NCI-H2029 treated with DMSO at 0.1 percent for 48 hours (cell line): Measurements from ENCODE around the gene RPTOR.

ENCODE experiments used
- DNase-seq: peaks from one replicate; lab custom pipeline; 2025; lab: John Stamatoyannopoulos, UW

RPTOR gene

DNA sequence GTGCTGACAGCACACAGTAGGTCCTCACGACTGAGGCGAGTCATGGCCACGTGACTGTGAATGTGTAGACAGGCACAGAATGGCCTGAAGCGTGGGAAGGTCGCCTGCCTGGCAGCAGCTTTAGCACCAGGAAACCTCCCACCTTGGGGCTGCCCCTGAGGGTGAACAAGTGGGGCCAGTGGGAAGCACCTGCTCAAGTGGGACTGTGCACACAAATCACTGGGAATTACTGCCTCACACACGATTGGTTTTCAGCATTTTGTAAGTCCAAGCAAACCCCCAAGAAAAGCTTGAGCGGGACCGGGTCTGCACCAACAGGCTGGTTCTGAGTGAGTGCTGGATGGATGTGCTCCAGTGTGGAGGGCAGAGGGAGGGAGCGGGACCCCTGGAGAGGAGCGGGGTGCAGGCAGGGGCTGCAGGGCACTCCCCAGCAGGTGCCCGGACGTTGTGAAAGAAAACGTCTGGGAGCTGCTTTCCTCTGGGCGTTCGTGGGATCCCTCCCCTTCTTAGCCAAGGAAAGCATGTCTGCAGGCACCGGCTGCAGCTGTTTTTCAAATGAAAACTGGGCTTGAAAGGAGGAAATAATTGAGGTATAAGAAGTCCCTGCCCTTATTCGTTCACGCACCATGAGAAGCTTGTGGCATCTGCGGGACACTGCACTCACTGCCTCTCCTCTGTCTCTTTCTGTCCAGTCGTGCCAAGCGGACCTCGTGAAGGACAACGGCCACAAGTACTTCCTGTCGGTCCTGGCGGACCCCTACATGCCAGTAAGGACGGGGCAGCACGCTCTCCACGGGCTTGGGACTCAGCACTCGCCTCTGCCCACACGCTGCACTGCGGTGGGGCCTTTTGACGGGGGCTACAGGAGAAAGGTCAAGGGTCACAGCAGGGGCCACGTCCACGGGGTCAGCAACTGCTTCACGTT is 335.3 kb downstream of the RPTOR start:
- no peak for DNase-seq

DNA sequence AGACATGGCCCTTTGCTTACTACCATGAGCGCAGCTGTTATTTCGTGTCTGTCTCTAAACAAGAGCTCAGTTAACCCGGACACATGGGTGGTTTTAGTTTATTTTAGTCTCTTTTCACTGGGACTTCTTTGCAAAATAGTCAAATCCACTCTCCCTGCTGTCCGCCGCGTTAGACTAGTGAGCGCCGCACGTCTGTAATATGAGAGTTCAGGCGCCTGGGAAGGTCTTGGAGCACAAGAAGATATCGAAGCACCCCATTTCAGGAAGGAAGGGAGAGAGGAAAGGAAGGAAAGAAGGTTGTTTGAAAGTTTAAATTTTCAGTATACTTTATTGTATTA is 336.0 kb downstream of the RPTOR start:
- no peak for DNase-seq

DNA sequence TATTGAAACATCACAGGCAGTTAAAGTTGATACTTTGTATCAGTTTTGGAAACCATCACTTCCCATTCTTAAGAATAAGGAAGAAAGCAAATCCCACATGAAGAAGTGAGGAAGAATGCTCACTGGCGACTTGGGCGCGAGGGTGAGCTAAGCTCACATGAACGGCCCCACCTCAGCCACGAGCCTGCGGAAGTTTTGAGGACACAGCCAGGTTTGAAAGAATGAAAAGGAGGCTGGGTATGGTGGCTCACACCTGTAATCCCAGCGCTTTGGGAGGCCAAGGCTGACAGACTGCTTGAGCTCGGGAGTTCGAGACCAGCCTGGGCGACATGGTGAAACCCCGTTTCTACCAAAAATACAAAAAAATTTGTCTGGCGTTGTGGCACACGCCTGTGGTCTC is 336.7 kb downstream of the RPTOR start:
- no peak for DNase-seq

DNA sequence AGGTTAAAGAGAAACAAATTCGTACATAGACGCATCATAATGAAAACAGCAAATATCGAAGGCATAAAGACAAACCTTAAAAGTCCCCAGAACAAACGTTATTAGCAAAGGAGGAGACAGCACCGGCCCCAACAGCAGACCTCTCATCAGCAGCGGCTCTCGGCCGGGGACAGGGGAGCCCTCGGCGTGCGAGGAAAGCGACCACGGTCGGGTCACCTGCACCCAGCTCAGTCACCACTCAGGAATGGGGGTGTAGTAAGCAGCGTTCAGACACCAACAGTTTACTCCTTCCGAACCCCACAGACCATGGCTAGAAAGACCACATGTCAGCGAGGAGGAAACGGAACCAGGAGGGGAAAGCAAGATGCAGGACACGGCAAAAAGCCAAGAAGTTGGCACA is 337.7 kb downstream of the RPTOR start:
- no peak for DNase-seq

DNA sequence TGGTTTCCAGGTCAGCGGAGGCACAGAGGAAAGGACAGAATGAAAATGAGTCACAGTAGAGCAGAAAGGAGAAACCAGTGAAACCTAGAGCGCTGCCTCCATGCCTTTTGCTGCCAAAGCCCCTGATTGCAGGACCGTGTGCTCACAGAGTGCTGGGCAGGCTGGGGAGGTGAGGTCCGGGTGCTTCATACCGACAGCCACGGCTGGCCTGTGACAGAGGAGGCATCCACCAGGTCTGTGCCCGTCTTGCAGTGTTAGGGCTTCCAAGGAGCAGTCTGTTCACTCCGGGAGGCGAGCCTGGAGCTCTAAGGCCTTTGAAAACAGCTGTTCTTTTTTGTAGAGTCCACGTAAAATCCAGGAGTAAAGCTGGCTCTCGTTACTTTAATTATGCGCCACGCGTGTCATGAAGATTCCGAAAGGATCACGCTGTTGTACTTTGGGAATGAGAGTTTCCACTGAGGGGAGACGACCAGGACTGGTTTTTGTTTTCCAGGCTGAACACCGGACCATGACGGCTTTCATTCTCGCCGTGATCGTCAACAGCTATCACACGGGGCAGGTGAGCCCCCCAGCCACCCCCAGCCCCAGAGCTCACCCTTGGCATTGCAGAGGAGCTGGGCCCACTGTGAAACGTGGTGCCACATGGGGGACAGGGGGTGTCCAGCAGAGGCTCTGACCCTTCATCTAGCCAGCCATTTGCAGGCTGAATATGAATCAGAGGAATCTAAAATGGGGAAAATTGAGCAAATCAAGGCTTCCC is 338.5 kb downstream of the RPTOR start:
- DNase-seq, result no peak

DNA sequence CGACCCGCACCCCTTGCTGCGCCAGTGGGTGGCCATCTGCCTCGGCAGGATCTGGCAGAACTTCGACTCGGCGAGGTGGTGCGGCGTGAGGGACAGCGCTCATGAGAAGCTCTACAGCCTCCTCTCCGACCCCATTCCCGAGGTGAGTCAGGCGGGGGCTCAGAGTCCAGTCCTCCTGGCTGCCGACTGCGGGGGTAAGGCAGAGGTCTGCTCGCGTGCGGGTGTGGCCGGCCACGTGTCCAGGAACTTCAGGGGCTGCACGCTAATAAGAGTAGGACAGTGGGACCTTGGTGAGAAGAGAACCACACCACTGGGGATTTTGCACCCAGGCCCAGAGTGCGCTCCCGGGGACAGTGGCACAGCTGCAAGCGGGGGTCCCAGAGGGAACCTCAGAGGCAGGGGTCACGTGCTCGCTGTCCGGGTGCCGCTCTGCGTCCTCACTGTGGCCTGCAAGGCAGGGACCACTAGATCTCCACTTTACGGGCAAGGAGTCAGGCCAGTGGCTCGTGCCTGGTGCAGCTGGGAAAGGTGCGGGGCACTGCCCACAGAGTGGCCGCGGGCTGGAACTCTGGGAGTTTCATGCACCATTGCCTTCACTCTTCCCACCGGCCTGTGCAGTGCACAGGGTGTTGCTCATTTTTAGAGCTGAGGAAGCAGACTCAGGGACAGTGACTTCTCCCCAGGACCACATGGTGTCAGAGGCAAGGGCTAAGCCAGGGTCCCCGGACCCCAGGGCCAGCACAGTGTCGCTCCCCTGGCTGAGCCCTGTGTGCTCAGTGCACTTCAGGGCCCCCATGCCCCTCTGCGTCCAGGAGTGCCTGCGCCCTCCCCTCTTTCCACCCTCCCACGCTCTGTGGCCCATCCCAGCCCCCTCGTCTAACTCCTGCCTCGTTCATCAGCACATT is 339.4 kb downstream of the RPTOR start:
- no peak for DNase-seq

DNA sequence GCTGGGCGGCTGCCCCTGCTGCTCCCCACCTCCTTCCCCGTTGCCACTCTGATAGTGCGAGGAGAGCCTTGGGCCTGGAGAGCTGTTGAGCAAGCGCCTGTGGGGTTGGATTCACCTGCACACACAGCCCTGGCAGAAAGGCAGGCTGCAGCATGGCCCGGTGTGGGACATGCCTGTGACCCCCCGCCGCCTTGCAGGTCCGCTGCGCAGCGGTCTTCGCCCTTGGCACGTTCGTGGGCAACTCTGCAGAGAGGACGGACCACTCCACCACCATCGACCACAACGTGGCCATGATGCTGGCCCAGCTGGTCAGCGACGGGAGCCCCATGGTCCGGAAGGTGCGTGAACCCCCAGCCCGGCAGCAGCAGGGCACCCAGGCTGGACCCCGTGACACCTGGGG is 340.2 kb downstream of the RPTOR start:
- no peak for DNase-seq

DNA sequence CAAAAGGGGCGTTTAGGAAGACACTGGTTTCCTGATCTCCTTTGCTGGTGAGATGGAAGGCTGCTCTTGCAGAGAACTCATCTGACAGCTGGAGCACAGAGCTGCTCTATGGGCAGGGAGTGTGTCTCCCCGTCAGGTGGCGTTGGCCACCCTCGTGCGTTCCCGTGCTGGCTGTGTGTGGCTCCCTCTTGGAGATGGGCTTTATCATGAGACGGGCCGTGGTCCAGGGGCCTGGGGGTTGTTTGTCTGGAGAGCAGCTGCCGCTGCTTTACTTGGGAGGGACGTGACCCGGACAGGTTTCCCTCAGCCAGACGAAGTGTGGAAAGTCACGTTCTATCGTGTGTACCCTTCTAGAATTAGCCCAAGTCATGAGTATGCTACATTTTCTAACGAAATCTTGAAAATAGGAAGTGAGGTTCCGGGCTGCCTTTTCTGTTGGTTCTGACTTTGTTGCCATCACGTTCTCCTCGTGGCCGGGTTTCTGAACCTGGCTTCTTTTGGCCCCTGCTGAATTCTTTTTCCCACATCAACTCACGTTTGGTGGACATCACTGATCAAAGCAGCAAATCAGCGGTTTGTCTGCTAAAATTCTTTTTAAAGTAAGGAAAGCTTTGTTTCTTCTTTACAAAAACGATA is 341.4 kb downstream of the RPTOR start:
- no peak for DNase-seq

DNA sequence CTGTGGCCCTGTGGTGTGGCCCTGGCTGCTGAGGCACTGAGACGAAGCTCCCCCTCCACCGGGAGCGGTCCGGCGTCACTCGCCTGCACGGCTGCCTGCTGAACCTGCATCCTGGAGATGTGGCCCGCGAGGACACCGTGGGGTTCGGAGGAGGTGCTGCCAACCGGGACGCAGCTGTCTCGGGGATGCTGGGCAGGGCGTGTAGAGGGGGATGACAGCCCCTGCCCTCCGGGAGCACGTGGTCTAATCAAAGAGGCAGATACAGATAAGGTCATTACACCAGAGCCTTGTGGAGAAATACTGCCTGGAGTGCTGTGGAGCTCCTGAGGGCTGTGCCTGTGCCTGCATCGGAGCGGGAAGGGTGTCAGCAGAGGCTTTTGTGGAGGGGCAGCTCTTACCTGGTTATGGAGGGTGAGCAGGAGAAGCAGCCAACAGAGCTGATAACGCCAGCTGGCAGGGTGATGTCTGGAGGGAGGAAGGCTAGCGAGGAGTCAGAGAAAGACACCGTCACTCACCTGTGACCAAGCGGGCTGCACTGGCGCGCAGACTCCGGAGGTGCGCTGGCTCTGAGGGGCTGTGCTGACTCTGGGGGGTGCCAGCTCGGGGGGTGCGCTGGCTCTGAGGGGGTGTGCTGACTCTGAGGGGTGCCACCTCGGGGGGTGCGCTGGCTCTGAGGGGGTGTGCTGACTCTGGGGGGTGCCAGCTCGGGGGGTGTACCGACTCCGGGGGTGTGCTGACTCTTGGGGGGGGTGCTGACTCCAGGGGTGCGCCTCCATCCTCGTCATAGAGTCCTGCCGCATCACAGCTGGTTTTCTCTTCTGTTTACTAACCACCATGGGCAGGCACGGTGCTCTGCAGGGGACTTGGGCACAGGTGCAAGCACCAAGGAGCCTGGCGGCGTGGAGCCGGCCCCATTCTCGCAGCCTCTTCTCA is 342.3 kb downstream of the RPTOR start:
- no peak for DNase-seq

DNA sequence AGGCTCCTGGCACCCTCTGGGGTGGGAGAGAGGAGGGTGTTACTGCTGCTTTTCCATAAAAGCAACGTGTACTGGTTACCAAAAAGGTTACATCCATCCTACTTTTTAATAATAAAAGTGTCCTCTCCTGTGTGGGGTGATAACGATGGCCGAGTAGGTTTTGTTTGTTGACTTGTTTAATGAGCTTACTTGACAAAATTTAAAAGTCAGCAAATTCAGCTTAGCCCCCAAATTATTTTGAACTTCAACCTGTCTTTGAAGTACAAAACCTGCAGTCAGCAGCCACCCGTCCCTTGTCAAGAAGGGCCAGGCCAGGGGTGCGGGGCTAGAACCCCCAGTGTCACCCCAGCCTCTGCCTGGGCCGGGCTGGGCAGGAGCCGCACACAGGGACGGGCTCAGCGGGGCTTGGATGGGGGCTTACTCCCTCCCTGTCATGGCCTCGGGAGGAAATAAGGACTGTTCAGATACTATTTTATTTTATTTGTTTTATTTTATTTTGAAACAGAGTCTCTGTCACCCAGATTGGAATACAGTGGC is 343.1 kb downstream of the RPTOR start:
- no peak for DNase-seq

DNA sequence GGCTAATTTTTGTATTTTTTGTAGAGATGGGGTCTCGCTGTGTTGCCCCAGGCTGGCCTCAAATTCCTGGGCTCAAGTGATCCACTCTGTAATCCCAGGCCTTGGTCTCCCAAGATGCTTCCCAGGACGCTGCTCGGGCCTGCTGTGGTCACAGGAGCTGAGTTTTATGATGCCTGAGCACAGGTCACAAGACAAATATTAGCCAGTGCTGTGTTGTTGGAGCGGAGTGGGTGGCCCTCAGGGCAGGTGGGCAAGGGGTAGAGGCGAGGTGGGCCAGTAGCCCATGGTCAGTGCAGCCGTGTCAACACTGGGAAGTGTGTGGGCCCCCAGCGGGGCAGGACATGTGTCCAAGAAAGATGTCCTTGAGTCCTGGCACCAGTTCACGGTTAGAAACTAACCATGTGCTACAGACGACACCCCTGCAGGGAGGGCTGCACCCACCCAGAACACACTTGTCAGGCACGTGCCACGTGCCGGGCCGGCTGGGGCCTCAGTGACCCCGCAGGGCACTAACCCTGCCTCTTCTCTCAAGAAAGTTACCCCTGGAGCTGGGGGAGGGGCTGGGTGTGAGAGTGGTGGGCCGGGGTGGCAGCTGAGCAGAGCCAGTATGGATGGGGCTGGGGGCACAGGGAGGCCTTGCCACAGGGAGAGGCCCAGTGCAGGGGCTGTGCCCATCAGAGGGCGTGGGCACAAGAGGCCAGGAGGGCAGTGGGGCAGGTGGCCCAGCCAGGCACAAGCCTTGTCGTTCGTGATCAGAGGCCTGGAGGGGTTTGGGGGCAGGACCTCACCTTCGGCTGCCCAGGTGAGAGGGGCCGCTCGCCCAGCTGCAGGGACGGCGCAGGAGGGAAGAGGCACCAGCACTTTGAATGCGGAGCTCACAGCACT is 343.9 kb downstream of the RPTOR start:
- DNase-seq, result no peak

DNA sequence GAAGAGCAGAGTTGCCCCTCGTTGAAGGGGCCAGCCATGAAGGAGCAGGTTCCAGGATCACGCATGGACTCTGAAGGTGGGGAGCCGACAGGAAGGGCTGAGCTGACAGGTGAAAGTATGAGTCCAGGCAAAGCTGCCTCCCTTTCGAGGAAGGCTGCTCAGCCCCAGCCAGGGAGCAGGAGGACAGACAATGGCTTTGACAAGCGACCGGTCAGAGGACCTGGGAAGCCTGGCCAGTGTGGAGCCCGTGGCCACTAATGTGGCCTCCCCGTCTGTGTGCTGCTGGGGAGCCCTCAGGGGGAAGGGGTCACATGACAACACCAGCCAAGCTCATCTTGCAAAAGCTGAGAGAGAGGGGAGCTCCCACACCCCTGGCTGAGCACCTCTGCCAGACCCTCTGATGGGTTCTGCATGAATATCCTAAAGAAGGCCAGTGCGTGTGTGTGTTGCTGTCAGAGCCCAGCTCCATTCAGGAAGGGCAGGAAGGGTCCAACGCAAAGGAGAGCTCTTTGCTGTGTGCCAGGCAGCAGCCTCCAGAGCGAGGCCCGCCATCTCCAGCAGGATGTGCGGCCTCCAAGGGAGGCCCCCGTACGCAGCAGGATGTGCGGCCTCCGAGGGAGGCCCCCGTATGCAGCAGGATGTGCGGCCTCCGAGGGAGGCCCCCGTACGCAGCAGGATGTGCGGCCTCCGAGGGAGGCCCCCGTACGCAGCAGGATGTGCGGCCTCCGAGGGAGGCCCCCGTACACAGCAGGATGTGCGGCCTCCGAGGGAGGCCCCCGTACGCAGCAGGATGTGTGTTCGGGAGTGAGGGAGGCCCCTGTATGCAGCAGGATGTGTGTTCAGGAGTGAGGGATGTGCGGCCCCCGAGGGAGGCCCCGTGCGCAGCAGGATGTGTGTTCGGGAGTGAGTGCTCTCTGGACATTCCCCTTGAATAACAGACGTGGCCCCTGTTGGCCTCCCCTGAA is 344.9 kb downstream of the RPTOR start:
- DNase-seq, result no peak

DNA sequence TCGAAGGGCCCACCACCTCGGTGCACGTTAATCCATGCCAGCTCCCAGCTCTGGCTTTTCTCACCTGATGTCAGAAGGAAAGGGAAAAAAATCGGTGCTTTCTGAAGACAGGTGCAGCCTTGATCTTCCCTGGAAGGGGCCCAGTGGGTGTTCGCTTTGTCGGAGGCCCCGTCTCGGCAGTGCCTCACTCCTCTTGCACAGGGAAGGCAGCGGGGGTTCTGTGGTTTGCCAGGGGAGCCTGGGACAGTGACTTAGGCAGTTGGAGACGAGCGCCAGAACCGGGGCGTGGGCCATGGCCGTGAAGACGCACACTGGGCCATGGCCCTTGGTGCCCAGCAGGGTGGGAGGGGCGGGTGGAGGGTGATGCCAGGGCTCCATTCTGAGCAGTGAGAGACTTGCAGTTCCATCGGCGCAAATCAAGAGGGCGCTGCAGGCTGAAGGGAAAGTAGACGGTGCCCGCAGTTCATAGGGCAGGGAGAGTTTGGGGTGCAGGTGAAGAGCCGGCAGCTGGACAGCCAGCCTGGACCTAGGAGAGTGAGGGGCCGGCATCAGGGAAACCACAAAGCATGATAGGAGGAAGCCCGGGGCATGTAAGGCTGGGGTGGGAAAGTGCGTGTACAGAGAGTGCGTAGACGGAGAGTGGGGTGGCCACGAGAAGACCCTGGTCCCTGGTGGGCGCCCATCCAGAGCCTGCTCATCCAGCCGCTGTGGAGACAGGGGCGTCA is 345.7 kb downstream of the RPTOR start:
- no peak for DNase-seq

DNA sequence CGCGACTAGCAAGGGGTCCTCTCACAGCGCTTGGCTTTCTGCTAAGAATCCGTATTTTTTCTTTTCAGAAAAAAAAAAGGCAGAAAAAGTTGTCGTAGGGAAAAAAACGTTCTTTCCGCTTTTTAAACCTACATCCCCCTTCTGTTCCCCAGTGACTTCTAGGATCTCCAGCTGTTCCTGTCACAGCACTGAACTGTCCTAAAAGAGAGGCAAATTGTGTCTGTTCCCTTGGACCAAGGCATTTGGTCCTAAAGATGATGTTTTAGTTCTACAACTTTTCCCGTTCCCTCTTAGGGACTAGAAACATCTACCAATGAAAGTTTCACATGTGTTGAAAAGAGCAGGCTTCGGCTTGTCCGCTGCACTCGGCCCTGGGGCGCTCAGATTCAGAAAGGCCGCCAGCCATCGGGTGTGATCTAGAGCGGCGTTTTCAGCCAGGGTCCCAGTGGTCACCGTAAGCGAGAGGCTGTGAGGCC is 346.3 kb downstream of the RPTOR start:
- DNase-seq, result no peak

DNA sequence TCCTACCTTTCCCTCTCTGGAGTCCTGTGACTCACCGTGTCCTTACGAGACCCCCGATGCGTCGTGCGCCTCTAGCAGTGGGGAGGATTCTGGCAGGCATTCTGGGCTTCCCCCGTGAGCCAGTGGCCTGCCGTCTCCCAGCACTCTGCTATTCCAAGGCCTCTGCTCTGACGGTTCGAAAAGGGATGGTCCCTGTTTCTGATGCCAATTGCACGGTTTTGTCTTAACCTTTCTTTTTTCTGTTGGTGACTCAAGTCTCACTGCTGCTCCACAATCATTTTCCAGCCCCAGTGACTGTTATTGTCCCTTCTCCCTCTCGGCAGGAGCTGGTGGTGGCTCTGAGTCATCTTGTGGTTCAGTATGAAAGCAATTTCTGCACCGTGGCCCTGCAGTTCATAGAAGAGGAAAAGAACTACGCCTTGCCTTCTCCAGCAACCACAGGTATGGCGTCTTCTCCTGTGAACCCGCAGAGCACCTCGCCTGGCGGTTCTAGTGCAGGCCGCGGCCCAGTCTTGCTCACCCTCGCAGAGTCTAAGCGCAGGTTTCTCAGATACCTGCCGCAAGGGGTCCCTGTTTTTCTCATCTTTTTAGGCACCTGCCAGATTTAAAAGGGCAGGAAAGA is 346.9 kb downstream of the RPTOR start:
- DNase-seq, result no peak

DNA sequence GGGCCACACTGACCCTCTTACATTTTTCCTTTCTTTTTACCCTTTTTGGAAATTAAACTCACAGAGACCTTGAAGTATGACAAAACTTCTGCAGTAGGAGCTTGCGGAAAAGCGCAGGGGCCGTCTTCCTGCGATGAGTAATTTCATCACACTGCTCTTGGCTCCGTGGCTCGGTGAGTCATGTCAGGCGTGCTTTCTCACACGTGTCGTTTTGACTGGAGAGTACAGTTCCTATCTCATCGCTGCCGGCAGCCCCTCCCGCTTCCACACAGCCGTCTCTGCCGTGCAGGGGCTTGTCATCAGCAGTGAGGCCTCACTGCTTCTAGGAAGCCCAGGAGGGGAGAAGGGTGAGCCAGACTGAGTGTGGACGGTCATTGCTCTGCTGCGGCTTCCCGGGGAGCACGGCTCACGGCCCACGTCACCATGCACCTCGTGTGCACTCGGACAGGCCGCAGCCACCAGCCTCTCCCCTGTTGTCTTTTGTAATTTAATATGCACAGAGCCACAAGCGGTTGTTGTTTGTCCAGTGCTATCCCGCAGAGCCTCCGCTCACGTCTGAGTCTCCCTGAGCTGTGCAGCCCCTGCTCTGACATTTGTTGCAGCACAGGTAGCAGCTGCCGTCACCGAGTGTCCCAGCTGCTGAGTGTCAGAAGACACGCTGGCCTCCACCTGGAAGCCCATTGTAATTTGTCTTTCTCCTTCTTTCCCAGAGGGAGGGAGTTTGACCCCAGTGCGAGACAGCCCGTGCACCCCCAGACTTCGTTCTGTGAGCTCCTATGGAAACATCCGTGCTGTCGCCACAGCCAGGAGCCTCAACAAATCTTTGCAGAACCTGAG is 347.6 kb downstream of the RPTOR start:
- no peak for DNase-seq
